HG02678 (cell line): ENCODE results near the gene FOXF2.

ENCODE experiments used
- ATAC-seq: cut with Tn5 transposase; IDR thresholded peaks from one replicate; pipeline ENCODE4 v1.9.1; 2021; ENCODE audit warnings: mild to moderate bottlenecking, moderate library complexity; ENCODE audit not compliant: unreplicated experiment

The FOXF2 gene

DNA sequence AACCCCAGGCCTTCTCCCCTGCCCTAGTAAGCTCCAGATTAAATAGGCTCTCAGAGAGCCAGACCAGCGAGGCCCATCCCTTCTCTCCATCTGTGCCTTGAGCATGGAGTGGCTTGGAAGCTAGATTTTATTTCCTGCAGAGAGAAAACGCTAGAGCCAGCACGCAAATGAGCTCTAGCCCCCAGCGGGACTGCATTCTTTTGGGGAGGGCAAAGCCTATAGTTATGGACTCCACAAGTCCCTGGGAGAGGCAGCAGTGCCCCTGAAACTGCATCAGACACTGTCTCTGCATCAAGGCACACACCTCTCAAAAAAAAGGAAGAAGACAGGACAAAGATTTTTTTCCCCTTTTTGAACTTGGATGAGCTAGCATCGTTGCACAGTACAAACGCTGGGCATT lies 15.8 kb downstream of the FOXF2 start:
- no peak for ATAC-seq

DNA sequence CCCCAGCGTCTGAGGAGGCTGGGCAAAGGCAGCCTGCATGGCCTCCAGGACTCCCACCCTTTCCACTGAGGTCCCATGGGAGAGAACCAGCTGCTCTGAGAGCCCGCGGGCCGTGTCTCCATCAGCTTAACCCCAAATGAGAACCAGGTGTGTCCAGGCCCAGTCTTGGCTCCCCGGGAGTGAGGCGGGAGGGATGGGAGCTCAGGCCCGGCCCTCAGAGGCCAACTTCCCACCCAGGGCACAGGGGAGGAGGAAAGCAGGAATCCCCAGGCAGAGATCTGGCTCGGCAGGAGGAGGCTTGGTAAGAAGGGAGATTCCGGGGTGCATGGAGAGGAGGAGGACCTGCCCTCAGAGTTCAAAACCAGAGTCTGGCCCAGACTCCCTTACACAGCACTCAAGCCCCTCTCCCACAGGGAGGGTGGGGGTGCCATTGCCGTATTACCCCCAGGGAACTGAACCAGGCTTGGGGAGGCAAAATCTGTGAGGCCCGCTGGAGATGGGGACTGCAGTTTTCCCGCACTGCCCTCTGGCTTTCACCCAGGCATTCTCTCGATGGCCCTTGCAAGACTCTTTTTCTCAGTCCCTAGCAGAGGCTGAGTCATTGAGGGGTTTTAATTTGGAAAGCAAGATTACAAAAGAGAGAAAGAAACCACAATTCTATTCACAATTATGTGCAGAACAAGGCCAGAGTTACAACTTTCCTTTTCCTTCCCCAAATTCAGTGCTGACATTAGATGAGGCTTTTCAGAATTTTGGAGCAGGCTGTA lies 17.1 kb downstream of the FOXF2 start:
- ATAC-seq = no peak

DNA sequence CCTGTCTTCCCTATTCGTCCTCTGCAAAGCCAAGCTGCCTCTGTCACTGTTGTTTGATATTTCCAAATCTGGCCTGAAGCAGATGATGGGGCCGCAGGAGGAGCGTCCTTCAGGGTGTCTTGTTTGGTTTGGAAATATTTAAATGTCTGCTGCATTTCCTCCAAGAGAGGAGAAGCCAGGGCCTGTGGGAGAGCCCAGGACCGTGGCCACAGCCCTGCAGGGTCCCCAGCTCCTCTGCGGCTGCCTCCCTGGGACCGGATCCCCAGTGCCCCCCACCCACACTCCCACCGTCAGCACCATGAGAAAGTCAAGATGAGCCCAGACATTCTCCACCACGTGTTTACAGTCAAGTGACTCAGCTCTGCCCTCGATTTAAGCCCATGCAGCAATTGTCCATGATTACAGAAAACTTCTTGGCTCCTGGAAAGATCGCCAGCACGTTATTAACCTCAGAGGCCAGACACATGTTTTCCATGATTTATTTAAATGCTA lies 18.2 kb downstream of the FOXF2 start:
- ATAC-seq = no peak

DNA sequence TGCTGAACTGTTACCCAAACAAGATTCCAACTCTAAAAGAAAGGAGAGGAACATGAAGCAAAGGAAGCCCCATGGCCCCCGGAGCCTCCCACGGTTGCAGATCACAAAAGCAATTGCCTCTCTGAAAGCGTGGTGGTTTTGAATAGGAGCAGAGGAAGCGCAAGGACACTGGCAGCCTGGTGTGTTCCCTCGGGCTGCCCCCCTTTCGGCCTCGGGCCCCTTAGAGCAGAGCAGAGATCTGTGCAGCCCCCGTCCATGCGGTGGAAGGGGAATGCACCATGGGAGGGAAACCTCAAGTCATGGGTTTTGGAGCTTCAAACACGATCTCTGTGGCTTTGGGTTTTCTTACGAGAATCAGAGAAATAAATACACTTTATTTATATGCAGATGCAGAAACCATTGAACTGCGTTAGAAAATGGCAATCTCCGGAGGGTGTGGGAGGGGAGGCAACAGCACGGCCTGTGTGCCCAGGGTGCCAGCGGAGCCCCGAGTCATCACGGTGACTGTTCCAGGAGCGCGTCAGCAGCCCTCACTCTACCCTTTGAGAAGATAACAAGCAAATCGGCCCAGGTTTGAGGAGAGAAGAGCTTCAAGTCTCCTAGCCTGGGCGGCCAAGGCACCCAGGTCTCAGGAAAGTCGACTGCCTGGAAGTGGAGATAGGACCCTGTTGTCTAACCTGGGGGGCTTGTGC lies 20.5 kb downstream of the FOXF2 start:
- no peak for ATAC-seq

DNA sequence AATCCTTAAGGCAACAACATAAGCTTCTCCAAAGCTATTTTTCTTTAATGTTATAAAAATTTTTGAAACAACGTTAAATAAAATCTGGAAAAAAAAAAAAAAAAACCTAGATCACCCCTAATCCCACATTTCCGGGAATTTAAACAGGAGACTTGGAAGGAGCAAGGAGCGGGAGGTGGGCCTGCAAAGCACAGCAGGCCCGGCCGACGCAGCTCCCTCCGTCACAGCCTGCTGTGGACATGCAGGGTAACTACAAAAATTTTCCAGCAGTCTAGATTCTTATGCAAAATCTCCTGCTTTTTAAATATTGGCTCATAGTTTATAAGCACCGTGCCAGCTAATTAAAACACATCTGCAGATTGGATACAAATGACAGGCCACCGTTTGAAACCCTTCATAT lies 23.5 kb downstream of the FOXF2 start:
- no peak for ATAC-seq

DNA sequence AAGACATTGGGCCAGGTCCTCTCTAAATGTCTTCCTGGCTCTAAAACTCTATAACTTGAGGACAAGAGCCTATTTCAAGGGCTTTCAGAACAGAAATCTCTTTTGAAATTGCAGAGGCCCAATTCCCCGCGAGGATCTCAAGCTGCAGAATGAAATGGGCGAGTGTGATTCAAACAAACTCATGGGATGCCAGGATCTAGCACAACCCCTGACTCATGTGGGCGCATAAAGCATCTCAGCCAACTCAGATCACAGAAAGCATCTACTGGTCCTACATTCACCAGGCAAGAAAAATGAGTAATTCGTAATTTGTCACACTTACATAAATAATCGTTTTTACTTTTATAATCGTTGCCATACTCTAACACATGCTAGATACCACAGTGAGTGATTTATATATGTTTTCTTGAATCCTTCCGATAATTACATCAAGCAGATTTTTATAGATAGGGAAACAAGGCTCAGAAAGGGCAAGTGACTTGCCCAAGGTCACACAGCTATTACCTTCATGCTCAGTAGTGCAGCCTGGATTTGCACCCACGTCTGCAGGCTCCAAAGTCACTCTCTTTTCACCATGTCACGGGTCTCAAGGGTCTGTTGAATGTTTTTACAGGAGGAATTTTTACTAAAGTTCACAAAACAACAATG lies 26.2 kb downstream of the FOXF2 start:
- ATAC-seq = no peak

DNA sequence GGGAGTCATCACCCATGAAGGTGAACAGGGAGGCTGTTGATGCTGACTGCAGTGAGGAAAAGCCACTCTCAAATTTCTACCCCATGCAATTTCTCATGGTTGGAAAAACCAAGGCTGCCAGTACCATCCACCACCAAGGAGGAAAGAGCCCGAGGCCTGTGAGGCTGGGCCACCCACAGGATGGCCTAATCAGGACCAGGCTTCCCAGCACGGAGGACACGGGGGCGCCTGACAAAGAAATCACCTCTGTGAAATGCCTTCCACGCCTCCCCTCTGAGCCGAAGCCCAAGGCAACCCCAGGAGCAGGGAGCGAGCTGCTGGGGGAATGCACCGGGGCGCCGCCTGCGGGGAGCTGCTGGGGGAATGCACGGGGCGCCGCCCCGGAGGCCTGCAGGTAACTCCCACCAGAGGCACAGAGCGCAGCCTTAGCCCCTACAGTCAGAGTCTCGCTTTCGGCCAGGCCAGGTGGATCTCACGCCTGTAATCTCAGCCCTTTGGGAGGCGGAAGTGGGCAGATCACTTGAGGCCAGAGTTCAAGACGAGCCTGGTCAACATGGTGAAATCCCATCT lies 26.9 kb downstream of the FOXF2 start:
- no peak for ATAC-seq

DNA sequence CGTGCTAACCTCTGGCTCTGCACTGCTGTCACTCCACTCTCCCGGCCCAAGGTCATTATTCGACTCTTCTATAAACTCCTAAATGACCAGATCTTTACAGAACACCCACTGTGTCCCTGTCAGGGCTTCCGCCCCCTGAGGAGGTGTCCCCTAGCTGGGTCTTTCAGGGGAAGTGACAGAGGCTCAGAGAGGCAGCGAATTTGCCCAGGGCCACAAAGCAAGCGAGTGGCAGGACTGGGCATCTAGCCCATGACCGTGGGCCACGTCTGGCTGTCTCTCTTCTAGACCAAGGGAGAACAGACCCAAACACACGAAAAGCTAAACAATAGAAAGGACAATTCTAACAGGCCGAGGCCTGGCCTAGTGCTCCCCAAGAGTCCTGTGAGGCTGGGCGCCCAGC lies 27.4 kb downstream of the FOXF2 start:
- ATAC-seq = no peak

DNA sequence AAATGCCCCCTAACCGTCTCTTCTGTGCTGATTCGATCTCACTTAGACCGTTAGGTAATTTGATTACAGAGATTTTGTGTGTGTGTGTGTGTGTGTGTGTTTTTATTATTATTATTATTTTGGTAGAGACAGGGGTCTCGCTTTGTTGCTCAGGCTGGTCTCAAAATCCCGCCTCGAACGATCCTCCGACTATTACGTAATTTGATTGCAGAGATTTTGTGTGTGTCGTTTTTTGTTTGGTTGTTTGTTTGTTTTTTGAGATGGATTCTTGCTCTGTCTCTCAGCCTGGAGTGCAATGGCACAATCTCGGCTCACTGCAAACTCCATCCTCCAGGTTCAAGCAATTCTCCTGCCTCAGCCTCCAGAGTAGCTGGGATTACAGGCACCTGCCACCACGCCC lies 28.3 kb downstream of the FOXF2 start:
- no peak for ATAC-seq

DNA sequence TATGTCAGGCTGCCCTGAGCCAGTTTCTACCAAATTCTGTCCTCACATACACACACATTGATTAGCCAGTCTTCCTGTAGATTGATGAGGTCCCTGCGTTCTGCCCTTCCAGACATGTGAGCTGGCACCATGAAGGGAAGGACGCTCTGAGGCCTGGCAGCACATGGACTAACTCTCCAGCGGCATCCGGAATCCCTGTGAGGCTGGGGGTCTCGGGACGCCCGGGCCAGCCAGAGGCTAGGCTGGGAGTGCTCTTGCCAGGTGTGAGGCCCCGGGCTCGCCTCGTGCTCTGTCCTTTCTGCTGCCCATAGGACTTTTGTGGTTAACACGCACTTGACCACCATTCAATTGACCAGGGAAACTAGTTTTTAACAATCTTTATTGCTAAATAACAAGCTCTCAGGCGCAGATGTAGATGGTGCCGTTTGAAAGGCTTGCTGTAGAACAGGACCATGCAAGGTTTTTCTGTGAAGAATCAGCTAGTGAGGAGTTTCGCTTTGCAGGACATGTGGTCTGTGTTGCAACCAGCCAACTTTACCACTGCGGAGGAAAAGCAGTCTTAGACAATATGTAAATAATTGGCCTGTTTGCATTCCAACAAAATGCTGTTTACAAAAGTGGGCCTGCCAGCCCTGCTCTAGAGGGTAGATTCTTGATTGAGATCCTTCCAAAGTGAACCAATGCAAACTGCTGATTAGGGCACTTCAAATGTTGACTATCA lies 29.3 kb downstream of the FOXF2 start:
- ATAC-seq = no peak

DNA sequence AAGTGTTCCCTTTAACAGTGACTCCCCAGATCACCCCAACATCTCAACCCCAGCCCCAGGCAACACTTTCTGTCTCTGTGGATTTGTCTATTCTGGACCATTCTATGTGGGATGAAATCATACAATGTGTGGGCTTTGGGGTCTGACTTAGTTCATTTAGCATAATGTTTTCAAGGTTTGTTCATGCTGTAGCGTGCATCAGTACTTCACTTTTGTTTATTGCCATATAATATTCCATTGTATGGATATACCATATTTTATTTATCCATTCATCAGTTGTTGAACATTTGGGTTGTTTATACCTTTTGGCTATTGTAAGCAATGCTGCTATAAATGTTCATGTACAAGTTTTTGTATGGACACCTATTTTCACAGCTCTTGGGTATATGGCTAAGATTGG lies 31.0 kb downstream of the FOXF2 start:
- ATAC-seq = no peak

DNA sequence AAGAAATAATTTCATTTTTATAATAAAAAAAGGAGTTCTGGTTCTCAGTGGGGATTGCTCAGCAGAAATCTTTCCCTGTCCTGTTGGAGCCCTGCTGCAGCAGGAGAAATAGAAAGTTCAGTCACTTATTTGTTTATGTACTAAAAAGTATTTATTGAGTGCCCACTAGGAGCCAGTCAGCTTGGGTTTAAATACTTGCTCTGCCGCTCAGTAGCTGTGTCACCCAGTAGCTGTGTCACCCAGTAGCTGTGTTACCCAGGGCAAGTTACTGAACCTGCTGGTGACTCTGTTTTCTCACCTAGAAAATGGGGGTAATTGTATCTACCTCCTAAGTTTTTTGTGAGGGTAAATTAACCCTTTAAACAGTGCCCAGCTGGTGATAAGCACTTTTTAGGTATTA lies 32.9 kb downstream of the FOXF2 start:
- ATAC-seq = no peak

DNA sequence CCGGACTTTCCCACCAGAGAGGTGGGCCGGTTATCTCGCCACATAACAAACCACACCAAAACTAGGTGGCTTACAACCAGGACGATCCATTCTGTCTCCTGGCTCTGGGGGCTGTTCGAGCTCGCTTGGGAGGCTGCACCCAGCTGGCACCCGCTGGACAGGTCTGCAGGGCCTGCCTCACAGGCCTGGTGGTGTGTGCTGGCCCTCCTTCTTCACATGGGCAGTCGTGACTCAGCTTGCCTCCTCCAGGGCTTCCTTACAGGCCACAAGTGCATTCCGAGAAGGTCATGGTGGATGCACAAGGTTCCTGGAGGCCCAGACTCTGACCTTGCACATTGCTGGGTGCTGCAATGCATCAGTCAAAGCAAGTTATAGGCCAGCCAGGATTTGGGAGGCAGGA lies 34.2 kb downstream of the FOXF2 start:
- ATAC-seq = no peak

DNA sequence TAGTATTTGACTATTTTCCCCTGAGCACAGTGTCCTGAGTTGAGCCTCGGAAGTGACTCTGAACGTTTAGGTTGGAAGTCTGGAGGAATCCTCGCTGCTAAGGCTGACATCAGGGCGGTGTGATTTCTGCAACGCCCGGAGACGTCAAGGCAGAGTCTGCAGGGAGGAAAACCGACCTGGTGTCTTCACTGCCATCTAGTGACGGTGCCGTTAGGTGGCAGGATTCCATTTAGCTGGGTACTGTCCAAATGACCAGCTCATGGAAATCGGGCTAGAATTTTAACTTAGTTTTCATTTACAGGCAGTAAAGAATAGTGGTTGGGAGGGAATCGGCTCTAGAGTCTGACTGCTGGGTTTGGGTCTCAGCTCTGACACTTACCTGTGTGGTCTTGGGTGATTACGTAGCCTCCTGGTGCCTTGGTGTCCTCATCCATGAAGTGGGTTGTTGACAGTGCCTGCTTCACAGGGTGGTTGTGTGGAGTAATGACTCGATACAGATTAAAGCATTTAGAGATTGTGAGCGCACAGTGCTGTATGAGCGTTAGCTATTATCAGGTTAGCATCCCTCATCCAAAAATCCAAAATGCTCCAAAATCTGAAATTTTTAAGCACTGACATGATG lies 35.0 kb downstream of the FOXF2 start:
- no peak for ATAC-seq

DNA sequence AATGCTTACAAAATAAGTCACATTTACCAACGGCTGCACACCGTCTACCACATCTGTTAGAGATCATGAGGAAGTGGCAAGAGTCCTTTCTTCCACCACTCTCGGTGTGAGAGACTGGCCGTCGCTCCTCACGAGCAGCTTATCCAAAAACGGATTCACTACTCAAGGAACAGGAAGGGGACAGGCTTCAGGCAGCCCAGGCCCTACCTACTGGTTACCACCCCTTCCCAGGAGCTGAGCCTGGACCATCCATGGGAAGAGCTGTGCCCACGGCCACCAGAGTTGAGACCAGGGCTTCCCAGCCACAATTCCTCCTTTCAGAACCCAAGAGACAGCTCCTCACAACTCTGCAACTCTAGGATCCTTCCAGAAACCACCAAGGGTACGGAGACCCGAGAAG lies 37.0 kb downstream of the FOXF2 start:
- no peak for ATAC-seq

DNA sequence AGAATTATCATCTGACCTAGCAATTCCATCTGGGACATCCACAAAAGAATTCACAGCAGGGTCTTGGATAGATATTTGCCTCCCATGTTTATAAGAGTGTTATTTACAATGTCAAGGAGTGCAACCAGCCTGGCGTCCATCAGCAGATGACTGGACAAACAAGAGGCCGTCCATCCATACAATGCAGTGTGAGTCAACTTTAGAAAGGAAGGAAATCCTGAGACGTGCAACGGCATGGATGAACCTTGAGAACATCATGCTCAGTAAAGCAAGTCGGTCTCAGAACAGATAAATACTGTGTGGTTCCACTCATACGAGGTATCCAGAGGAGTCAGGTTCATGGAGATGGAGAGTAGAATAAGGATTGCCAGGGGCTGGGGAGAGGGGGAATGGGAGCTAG lies 46.4 kb downstream of the FOXF2 start:
- ATAC-seq = no peak

DNA sequence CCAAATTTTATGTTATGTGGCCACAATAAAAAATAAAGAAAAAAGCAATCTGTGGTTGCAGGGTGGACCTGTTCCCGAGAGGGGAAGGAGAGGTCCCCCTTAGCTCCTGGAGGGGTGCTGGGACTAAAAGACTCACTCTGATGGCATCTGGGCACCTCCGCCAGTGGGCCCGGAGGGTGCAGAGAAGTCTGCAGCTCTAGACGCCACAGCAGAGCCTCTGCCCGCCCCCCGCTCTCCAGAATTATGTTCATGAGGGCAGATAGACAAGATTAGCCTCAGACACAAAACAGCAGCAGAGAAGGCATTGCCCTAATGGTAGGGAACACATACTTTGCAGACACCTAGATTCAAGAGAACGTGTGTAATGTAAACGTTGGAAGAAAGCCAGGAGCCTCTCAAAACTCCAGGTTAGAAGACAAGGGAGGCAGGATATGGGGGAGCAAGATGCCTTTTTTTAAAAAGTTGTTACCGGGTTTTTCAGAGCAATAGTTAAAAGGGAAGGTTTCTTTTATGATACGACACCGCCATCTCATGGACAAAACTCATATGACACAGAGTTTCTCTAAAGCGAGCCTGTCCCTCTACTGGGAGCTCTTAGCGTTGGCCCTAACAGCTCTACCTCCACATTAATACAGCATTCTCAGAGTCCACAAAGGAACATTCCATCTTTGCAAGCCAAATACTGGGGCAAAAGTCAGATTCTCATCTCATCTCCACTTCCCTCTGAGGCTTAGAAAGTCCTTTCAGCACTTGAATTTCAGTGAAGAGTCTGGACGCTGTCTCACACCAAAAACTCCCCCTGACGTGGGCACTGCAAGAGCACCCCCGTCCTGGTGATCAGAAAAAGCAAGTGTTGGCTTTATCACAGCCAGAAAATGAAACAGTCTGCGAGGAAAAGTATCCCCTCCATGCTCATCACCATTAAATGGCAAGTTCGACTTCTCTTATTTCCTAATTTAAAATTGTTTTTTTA lies 47.2 kb downstream of the FOXF2 start:
- ATAC-seq = peak; percentile 53

DNA sequence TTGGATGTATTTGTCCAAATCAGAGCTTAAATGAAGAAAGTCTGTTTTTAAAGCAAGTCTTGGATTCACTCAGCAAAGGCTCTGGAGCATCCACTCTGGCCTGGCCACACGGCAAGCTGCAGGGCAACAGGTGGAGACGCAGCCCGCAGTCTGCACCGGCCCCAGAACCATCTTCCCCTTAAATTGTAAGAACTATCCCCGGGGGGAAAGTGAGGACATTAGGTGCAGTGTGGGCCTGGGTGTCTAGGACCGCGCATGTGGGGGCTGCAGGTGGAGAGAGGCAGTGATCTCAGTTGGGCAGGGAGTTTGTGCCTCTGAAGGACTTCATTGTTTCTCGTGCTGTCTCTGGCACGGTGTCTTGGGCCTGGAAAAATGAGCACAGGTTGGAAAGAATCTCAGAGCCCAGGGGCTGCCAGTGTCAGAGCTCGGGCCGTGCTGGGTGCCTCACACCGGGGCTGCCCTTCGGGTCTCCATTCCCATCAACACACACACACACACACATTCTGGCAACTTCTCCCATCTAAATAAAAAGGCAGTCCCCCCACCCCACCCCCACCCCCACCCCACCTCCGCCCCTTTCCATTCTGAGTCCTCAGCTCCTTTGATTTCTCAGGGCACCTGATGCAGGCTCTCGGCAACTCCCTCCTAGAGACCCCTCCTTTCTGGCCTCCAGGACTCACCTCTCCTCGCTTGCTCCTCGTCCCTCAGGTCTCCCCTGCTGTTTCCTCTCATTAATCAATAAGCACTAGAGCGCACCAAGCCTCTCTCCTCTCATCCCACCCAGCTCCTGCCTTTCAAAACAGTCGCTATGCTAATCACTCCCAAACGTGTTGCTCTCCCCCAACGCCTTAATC lies 48.4 kb downstream of the FOXF2 start:
- ATAC-seq = no peak
